Lower leg skin (tissue), 3 donors: ENCODE measurements around the gene DOCK9.

Source experiments
- CTCF ChIP-seq, 3 donors: fragments of 450-650 bp; IDR thresholded peaks; one replicate each; pipeline ENCODE4 v1.5.1; 2016; ENCODE audit warnings: antibody characterized with exemption in 3 of 3, mild to moderate bottlenecking in 3 of 3, moderate library complexity in 2 of 3
- POLR2A ChIP-seq, 2 donors: fragments of 450-650 bp; IDR thresholded peaks; one replicate each; pipeline ENCODE4 v1.6.1; 2016 to 2017; ENCODE audit warnings: antibody characterized with exemption in 2 of 2, mild to moderate bottlenecking in 1 of 2, moderate library complexity in 1 of 2

DNA sequence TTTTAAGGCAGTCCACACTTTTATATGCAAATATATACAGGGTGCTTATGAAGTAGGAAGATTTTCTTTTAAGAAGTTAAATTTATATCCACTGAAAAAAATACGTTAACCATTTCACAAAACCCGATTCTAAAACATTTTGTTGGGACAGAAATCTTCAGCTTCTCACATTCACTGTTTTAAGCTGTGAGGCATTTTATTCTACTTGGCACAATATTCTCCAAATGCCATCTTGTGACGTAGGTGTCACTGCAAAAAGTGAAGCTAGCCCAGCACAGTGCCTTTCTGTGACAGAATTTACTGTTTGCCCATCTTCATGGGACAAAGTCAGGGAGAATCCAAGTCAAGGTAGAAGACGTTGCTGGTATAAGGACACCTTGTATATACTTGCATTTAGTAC is 130.9 kb downstream of the DOCK9 start:
- no peak for TF ChIP-seq POLR2A (IDR thresholded peaks at IDR 0.05)
- no peak for TF ChIP-seq CTCF (IDR thresholded peaks at IDR 0.05)
